H1 (cell line): Measurements from ENCODE around the gene ARPC4. TPM values are rescaled to one million over a fixed set of nuclear protein-coding genes. Genes with fewer than 3 reads are reported as not detected.

Experiments
- ATF2 ChIP-seq: IDR thresholded peaks from 2 replicates; pipeline ENCODE4 v1.6.1; 2012; ENCODE audit warnings: low read length, inconsistent platforms
- ATF3 ChIP-seq: IDR thresholded peaks from 2 replicates; pipeline ENCODE4 v1.6.1; 2011; ENCODE audit warnings: low read depth, mild to moderate bottlenecking, low read length; ENCODE audit not compliant: insufficient read depth
- CTCF ChIP-seq, 3 experiments: IDR thresholded peaks; 1 replicate in 2 of 3; 2 replicates in 1 of 3; pipeline versions ENCODE4 v1.5.1 to v1.6.1; 2011; ENCODE audit warnings: low read length in 3 of 3, mild to moderate bottlenecking in 3 of 3, inconsistent platforms in 2 of 3, low read depth in 1 of 3, moderate library complexity in 1 of 3; ENCODE audit not compliant: insufficient read depth in 1 of 3; ENCODE audit errors: control extremely low read depth in 1 of 3
- POLR2AphosphoS5 ChIP-seq: IDR thresholded peaks from 2 replicates; pipeline ENCODE4 v1.6.1; 2011; ENCODE audit warnings: low read depth, low read length
- RNF2 ChIP-seq: fragments of 200-900, 300-1000 bp; sonication (generic); IDR thresholded peaks from 2 replicates; pipeline ENCODE4 v1.7.1; 2016; ENCODE audit warnings: borderline replicate concordance, low read depth, mild to moderate bottlenecking, antibody characterized with exemption, low read length; ENCODE audit not compliant: poor library complexity, severe bottlenecking; ENCODE audit errors: missing control alignments
- SP1 ChIP-seq: IDR thresholded peaks from 2 replicates; pipeline ENCODE4 v1.6.1; 2011; ENCODE audit warnings: low read depth, low read length
- polyA plus RNA-seq, 7 experiments: library from polyadenylated mRNA; depleted of rRNA in 3 of 7; stranded (reverse) in 5 of 7; unstranded in 2 of 7; fragments of >200 nt in 5 of 7; fragments of 200-250 nt in 2 of 7; gene quantifications; 1 replicate in 5 of 7; 2 replicates in 1 of 7; 4 replicates in 1 of 7; pipeline versions ENCODE4 v1.2.1 to v1.2.3, GENCODE V29; 2011 to 2013; ENCODE audit warnings: missing spikeins in 2 of 7, mixed read lengths in 2 of 7
- total RNA-seq: library from RNA; stranded (reverse); fragmentation: NEBNext Ultra II Directional; extraction: Animal tissue kit (Norgen Biotek cat#: 25700); gene quantifications from 2 replicates; pipeline ENCODE4 v1.2.1, GENCODE V29; 2021

The ARPC4 gene
- total and polyA plus RNA-seq, 2 of the 8 experiments (the other 6 are each of a cell fraction or from before 2014, with no cell fraction given) = 138 to 154 TPM

- TF ChIP-seq ATF3 (no peak), POLR2AphosphoS5 (no peak), ATF2 (no peak), SP1 (no peak), CTCF (IDR thresholded peaks at IDR 0.05; ENCODE audit: control extremely low read depth in 1 of 3, insufficient read depth in 1 of 3, low read depth in 1 of 3, low read length in 3 of 3) (no peak), RNF2 (no peak)
These were observed 13.0 kb upstream of the ARPC4 start (continued) for GRCh38 chr3:9779721-9780457.
